Measurements from ENCODE around the gene SKIC2. TPM values are rescaled to one million over a fixed set of nuclear protein-coding genes. Genes with fewer than 3 reads are reported as not detected.
"Not testable (repeated sequence)": the region's sequence is repeated elsewhere in the genome, so short reads cannot be mapped to it uniquely, and the experiment has no call there.

SKIC2 gene
- total and polyA plus RNA-seq, 2 of the 8 experiments (the other 6 are each of a cell fraction or from before 2014, with no cell fraction given), result 42.1 to 59.7 TPM

DNA sequence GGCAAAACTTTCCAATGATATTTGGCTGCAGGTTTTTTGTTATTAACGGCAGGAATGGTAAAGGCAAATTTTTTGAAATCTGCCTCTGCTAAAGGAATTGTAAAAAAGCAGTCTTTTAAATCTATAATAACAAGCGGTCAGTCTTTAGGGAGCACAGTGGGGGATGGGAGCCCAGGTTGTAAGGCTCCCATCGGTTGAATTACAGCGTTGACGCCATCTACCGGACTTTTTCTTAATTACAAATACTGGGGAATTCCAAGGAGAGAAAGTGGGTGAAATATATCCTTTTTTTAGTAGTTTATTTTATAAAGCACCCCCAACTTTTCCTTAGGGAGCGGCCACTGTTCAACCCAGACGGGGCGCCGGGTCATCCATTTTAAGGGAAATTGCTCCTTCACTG is 30.4 kb downstream of the SKIC2 start:
- H3K36me3 ChIP-seq (ENCODE audit: control insufficient read depth in 2 of 4, insufficient read depth in 4 of 4, low read length in 3 of 4); FAIRE-seq; H3K18ac ChIP-seq (ENCODE audit: extremely low read depth, low read length); H4K5ac ChIP-seq (ENCODE audit: insufficient read length, low read depth, low read length); H4K91ac ChIP-seq (replicated peaks; ENCODE audit: insufficient read length, low read length); H3K4ac ChIP-seq (replicated peaks; ENCODE audit: insufficient read length, low read depth, low read length); H3K79me1 ChIP-seq (ENCODE audit: low read depth, low read length); H2BK20ac ChIP-seq (ENCODE audit: low read length); H3K4me3 ChIP-seq (ENCODE audit: extremely low read depth in 1 of 4, insufficient read depth in 2 of 4, low read depth in 3 of 4, low read length in 4 of 4); H4K20me1 ChIP-seq (replicated peaks in 1 of 2; ENCODE audit: control insufficient read depth in 1 of 2, insufficient read depth in 2 of 2, low read length in 2 of 2); H2BK12ac ChIP-seq (ENCODE audit: low read depth, low read length); H3K4me2 ChIP-seq (ENCODE audit: insufficient read depth in 1 of 2, low read depth in 2 of 2, low read length in 2 of 2); H2BK15ac ChIP-seq (ENCODE audit: low read length); H2AFZ ChIP-seq (ENCODE audit: low read length); H3K9me3 ChIP-seq (ENCODE audit: insufficient read depth in 2 of 2, low read depth in 1 of 2, low read length in 1 of 2); H3K14ac ChIP-seq (ENCODE audit: insufficient read length); H3K23ac ChIP-seq (ENCODE audit: insufficient read length); H3K9ac ChIP-seq (replicated peaks in 1 of 4; ENCODE audit: extremely low read depth in 1 of 4, low read depth in 3 of 4, low read length in 3 of 4); CTCF ChIA-PET (ENCODE audit: partially characterized antibody); H3K56ac ChIP-seq (replicated peaks; ENCODE audit: insufficient read length, low read depth, low read length); H3K4me1 ChIP-seq (replicated peaks in 1 of 4; ENCODE audit: control insufficient read depth in 3 of 4, insufficient read depth in 4 of 4, low read length in 3 of 4); H2BK120ac ChIP-seq (replicated peaks; ENCODE audit: low read depth, low read length); H3K23me2 ChIP-seq (ENCODE audit: low read depth, low read length); DNase-seq (ENCODE audit: low read depth in 1 of 2, low spot score in 2 of 2); H4K8ac ChIP-seq (ENCODE audit: extremely low read depth, insufficient read depth, low read length); H2AK5ac ChIP-seq (ENCODE audit: low read depth, low read length); H2BK5ac ChIP-seq (ENCODE audit: low read depth, low read length); H3K79me2 ChIP-seq (ENCODE audit: control insufficient read depth in 1 of 2, insufficient read depth in 2 of 2, low read length in 2 of 2); POLR2A ChIA-PET (ENCODE audit: partially characterized antibody); H3K27me3 ChIP-seq (replicated peaks in 1 of 4; ENCODE audit: control insufficient read depth in 3 of 4, extremely low read depth in 1 of 4, insufficient read depth in 3 of 4, low read length in 3 of 4); H3K27ac ChIP-seq (ENCODE audit: low read depth, low read length): not testable (repeated sequence)
- WGBS, 2 experiments (ENCODE audit: extremely low coverage in 1 of 2, insufficient coverage in 1 of 2, insufficient read length in 1 of 2, insufficient replicate concordance in 2 of 2, low coverage in 1 of 2, low lambda C conversion rate in 2 of 2, missing lambda C conversion rate in 1 of 2), result no CpG with 5 or more reads among the region's 10 CpGs

GRCh38 chr6:31994421-31994820 is 35.4 kb downstream of the SKIC2 start:
- H3K9me3 ChIP-seq (ENCODE audit: insufficient read depth in 2 of 2, low read depth in 1 of 2, low read length in 1 of 2); H4K20me1 ChIP-seq (replicated peaks in 1 of 2; ENCODE audit: control insufficient read depth in 1 of 2, insufficient read depth in 2 of 2, low read length in 2 of 2); H3K9ac ChIP-seq (replicated peaks in 1 of 4; ENCODE audit: extremely low read depth in 1 of 4, low read depth in 3 of 4, low read length in 3 of 4); H4K8ac ChIP-seq (ENCODE audit: extremely low read depth, insufficient read depth, low read length); H2AK5ac ChIP-seq (ENCODE audit: low read depth, low read length); H3K23me2 ChIP-seq (ENCODE audit: low read depth, low read length); CTCF ChIA-PET (ENCODE audit: partially characterized antibody); H3K79me2 ChIP-seq (ENCODE audit: control insufficient read depth in 1 of 2, insufficient read depth in 2 of 2, low read length in 2 of 2); H3K23ac ChIP-seq (ENCODE audit: insufficient read length); H4K91ac ChIP-seq (replicated peaks; ENCODE audit: insufficient read length, low read length); H3K56ac ChIP-seq (replicated peaks; ENCODE audit: insufficient read length, low read depth, low read length); DNase-seq (ENCODE audit: low read depth in 1 of 2, low spot score in 2 of 2); H2BK5ac ChIP-seq (ENCODE audit: low read depth, low read length); H2BK20ac ChIP-seq (ENCODE audit: low read length); H3K4ac ChIP-seq (replicated peaks; ENCODE audit: insufficient read length, low read depth, low read length); H3K27me3 ChIP-seq (replicated peaks in 1 of 4; ENCODE audit: control insufficient read depth in 3 of 4, extremely low read depth in 1 of 4, insufficient read depth in 3 of 4, low read length in 3 of 4); H4K5ac ChIP-seq (ENCODE audit: insufficient read length, low read depth, low read length); H3K36me3 ChIP-seq (ENCODE audit: control insufficient read depth in 2 of 4, insufficient read depth in 4 of 4, low read length in 3 of 4); H2BK15ac ChIP-seq (ENCODE audit: low read length); FAIRE-seq; H3K27ac ChIP-seq (ENCODE audit: low read depth, low read length); POLR2A ChIA-PET (ENCODE audit: partially characterized antibody); H3K79me1 ChIP-seq (ENCODE audit: low read depth, low read length); H3K4me2 ChIP-seq (ENCODE audit: insufficient read depth in 1 of 2, low read depth in 2 of 2, low read length in 2 of 2); H3K18ac ChIP-seq (ENCODE audit: extremely low read depth, low read length); H2BK120ac ChIP-seq (replicated peaks; ENCODE audit: low read depth, low read length); H3K14ac ChIP-seq (ENCODE audit: insufficient read length); H3K4me3 ChIP-seq (ENCODE audit: extremely low read depth in 1 of 4, insufficient read depth in 2 of 4, low read depth in 3 of 4, low read length in 4 of 4); H2BK12ac ChIP-seq (ENCODE audit: low read depth, low read length); H2AFZ ChIP-seq (ENCODE audit: low read length); H3K4me1 ChIP-seq (replicated peaks in 1 of 4; ENCODE audit: control insufficient read depth in 3 of 4, insufficient read depth in 4 of 4, low read length in 3 of 4): not testable (repeated sequence)
- 100% methylated on average over 3 of the region's 14 CpGs; no CpG with 5 or more reads in 1 of the 2 experiments for WGBS, 2 experiments (ENCODE audit: extremely low coverage in 1 of 2, insufficient coverage in 1 of 2, insufficient read length in 1 of 2, insufficient replicate concordance in 2 of 2, low coverage in 1 of 2, low lambda C conversion rate in 2 of 2, missing lambda C conversion rate in 1 of 2)
